GM12892 (cell line): ENCODE measurements around the gene OR7C1.
"Not testable (repeated sequence)": the region's sequence is repeated elsewhere in the genome, so short reads cannot be mapped to it uniquely, and the experiment has no call there.

Source experiments
- POLR2A ChIP-seq: IDR thresholded peaks from 2 replicates; pipeline ENCODE4 v1.6.1; 2011; ENCODE audit warnings: low read depth, low read length, control low read depth
- TAF1 ChIP-seq: IDR thresholded peaks from 2 replicates; pipeline ENCODE4 v1.6.1; 2011; ENCODE audit warnings: low read depth, mild to moderate bottlenecking, control low read depth, low read length, borderline replicate concordance

- not testable (repeated sequence) for TF ChIP-seq POLR2A, TAF1
These were observed 57.3 kb downstream of the OR7C1 start for GRCh38 chr19:14777645-14778044.
